Neural cell (in vitro differentiated cells): ENCODE data around the gene MGLL. TPM values are rescaled to one million over a fixed set of nuclear protein-coding genes. Genes with fewer than 3 reads are reported as not detected.

Experiments
- H2AFZ ChIP-seq: fragments of 200-600, 300-800 bp; sonication (generic), shearing (Covaris generic); 2 replicates; pipeline ENCODE4 v1.6.0; 2014; ENCODE audit warnings: low read depth, mild to moderate bottlenecking, antibody characterized with exemption, low read length, moderate library complexity
- H3F3A ChIP-seq: fragments of 200-600 bp; shearing (Covaris generic); 2 replicates; pipeline ENCODE4 v1.6.1; 2016; ENCODE audit warnings: mild to moderate bottlenecking, moderate library complexity, mixed read lengths, antibody characterized with exemption, low read length; ENCODE audit not compliant: insufficient read depth, poor library complexity, severe bottlenecking
- H3K27ac ChIP-seq: fragments of 200-600, 300-800 bp; sonication (generic), shearing (Covaris generic); 2 replicates; pipeline ENCODE4 v1.5.1; 2014; ENCODE audit warnings: mild to moderate bottlenecking, low read length, moderate library complexity
- H3K27me3 ChIP-seq: fragments of 300-800, 200-600 bp; sonication (generic), shearing (Covaris generic); 2 replicates; pipeline ENCODE4 v1.6.0; 2014; ENCODE audit warnings: mild to moderate bottlenecking, low read depth, low read length, moderate library complexity; ENCODE audit not compliant: insufficient read depth
- H3K36me3 ChIP-seq: fragments of 300-800, 200-600 bp; sonication (generic), shearing (Covaris generic); 2 replicates; pipeline ENCODE4 v1.5.1; 2014; ENCODE audit warnings: mild to moderate bottlenecking, antibody characterized with exemption, low read length, moderate library complexity; ENCODE audit not compliant: insufficient read depth
- H3K4me2 ChIP-seq: fragments of 300-800, 200-600 bp; sonication (generic), shearing (Covaris generic); 2 replicates; pipeline ENCODE4 v1.6.0; 2014; ENCODE audit warnings: mild to moderate bottlenecking, low read length
- H3K4me3 ChIP-seq: fragments of 300-800, 200-600 bp; sonication (generic), shearing (Covaris generic); 2 replicates; pipeline ENCODE4 v1.5.1; 2014; ENCODE audit warnings: mild to moderate bottlenecking, low read length, moderate library complexity
- H3K79me2 ChIP-seq: fragments of 200-600 bp; shearing (Covaris generic); replicated peaks from 2 replicates; pipeline ENCODE4 v1.6.0; 2014; ENCODE audit warnings: mild to moderate bottlenecking, low read length, moderate library complexity; ENCODE audit not compliant: insufficient read depth
- H3K9ac ChIP-seq: fragments of 300-800, 200-600 bp; sonication (generic), shearing (Covaris generic); 2 replicates; pipeline ENCODE4 v1.6.1; 2016; ENCODE audit warnings: mild to moderate bottlenecking, low read length, mixed read lengths
- H3K9me2 ChIP-seq: fragments of 200-600 bp; shearing (Covaris generic); 2 replicates; pipeline ENCODE4 v1.6.1; 2016; ENCODE audit warnings: mild to moderate bottlenecking, low read length, mixed read lengths; ENCODE audit not compliant: insufficient read depth
- H3K9me3 ChIP-seq: fragments of 200-600, 300-800 bp; sonication (generic), shearing (Covaris generic); 2 replicates; pipeline ENCODE4 v1.6.1; 2016; ENCODE audit warnings: mild to moderate bottlenecking, mixed run types, low read length, moderate library complexity, mixed read lengths
- H4K20me1 ChIP-seq: fragments of 200-600 bp; shearing (Covaris generic); 2 replicates; pipeline ENCODE4 v1.6.1; 2016; ENCODE audit warnings: mild to moderate bottlenecking, mixed run types; ENCODE audit not compliant: insufficient read depth
- CTCF ChIP-seq: fragments of 450-650 bp; IDR thresholded peaks from 2 replicates; pipeline ENCODE4 v1.5.1; 2014; ENCODE audit warnings: antibody characterized with exemption, mild to moderate bottlenecking, moderate library complexity; ENCODE audit not compliant: poor library complexity, severe bottlenecking
- EP300 ChIP-seq: fragments of 450-650 bp; conservative IDR thresholded peaks from 2 replicates; pipeline ENCODE4 v1.6.1; 2014; ENCODE audit warnings: antibody characterized with exemption, mild to moderate bottlenecking, moderate library complexity; ENCODE audit not compliant: poor library complexity, severe bottlenecking
- EZH2 ChIP-seq: fragments of 200-600, 300-800 bp; shearing (Covaris generic), sonication (generic); IDR thresholded peaks from 2 replicates; pipeline ENCODE4 v1.6.1; 2014; ENCODE audit warnings: antibody characterized with exemption, low read length, borderline replicate concordance, mild to moderate bottlenecking; ENCODE audit not compliant: insufficient read depth, poor library complexity, severe bottlenecking
- MXI1 ChIP-seq: fragments of 450-650 bp; conservative IDR thresholded peaks from 2 replicates; pipeline ENCODE4 v1.6.1; 2014; ENCODE audit warnings: antibody characterized with exemption, mild to moderate bottlenecking; ENCODE audit not compliant: poor library complexity, severe bottlenecking
- POLR2AphosphoS5 ChIP-seq: IDR thresholded peaks from 2 replicates; pipeline ENCODE4 v1.6.1; 2012
- RAD21 ChIP-seq: fragments of 450-650 bp; conservative IDR thresholded peaks from 2 replicates; pipeline ENCODE4 v1.6.1; 2014; ENCODE audit warnings: antibody characterized with exemption, mild to moderate bottlenecking, moderate library complexity
- REST ChIP-seq: IDR thresholded peaks from 2 replicates; pipeline ENCODE4 v1.6.1; 2012; ENCODE audit warnings: borderline replicate concordance
- SMC3 ChIP-seq: fragments of 450-650 bp; conservative IDR thresholded peaks from 2 replicates; pipeline ENCODE4 v1.6.1; 2014; ENCODE audit warnings: antibody characterized with exemption, mild to moderate bottlenecking, moderate library complexity; ENCODE audit not compliant: poor library complexity
- TAF1 ChIP-seq: IDR thresholded peaks from 2 replicates; pipeline ENCODE4 v1.6.1; 2012; ENCODE audit warnings: low read depth
- polyA plus RNA-seq: library from polyadenylated mRNA; depleted of rRNA; stranded (reverse); fragments of >200 nt; gene quantifications from 2 replicates; pipeline ENCODE4 v1.2.3, GENCODE V29; 2014

MGLL gene
- polyA plus RNA-seq, 1 donor from 2014 or later = 2.0 TPM

GRCh38 chr3:127780536-127781400, 41.5 kb downstream of the MGLL start:
- no peaks in the 10 kb centered on the region for H3K36me3 ChIP-seq
- H3K9me3 ChIP-seq = no peaks in the 10 kb centered on the region
- no peaks in the 10 kb centered on the region for H3K9me2 ChIP-seq
- no peak overlapping the region for H3K9ac ChIP-seq
- H4K20me1 ChIP-seq = no peaks in the 10 kb centered on the region
- TF ChIP-seq EZH2 = no peak
- no peak for TF ChIP-seq EP300
- TF ChIP-seq CTCF = no peak
- no peak for TF ChIP-seq MXI1
- TF ChIP-seq TAF1 = no peak
- TF ChIP-seq POLR2AphosphoS5 = no peak
- TF ChIP-seq SMC3 = no peak
- no peak for TF ChIP-seq RAD21
- TF ChIP-seq REST = no peak
- no peak overlapping the region for H3K4me3 ChIP-seq
- H3K27ac ChIP-seq = no peak overlapping the region
- H3F3A ChIP-seq = no peaks in the 10 kb centered on the region
- H2AFZ ChIP-seq = no peak overlapping the region
- H3K4me2 ChIP-seq = no peak overlapping the region
- H3K79me2 ChIP-seq = no peaks in the 10 kb centered on the region
- no peaks in the 10 kb centered on the region for H3K27me3 ChIP-seq

GRCh38 chr3:127779747-127780146, 42.6 kb downstream of the MGLL start:
- Histone ChIP-seq H3K36me3 (no peaks in the 10 kb centered on the region), H3K4me2 (no peak overlapping the region), H3K27ac (no peak overlapping the region), H2AFZ (no peak overlapping the region), H3K27me3 (no peaks in the 10 kb centered on the region), H3K9ac (no peak overlapping the region), H4K20me1 (no peaks in the 10 kb centered on the region), H3K79me2 (no peaks in the 10 kb centered on the region), H3K4me3 (no peak overlapping the region), H3K9me2 (no peaks in the 10 kb centered on the region), H3F3A (no peaks in the 10 kb centered on the region), H3K9me3 (no peaks in the 10 kb centered on the region)
- no peak for TF ChIP-seq RAD21
- TF ChIP-seq SMC3 = no peak
- no peak for TF ChIP-seq POLR2AphosphoS5
- no peak for TF ChIP-seq TAF1
- TF ChIP-seq EP300 = no peak
- no peak for TF ChIP-seq REST
- TF ChIP-seq CTCF = no peak
- TF ChIP-seq EZH2 = no peak
- TF ChIP-seq MXI1 = no peak
